Natural killer cell (primary cell): ENCODE results near the gene RPP14. TPM values are rescaled to one million over a fixed set of nuclear protein-coding genes. Genes with fewer than 3 reads are reported as not detected.
A peak's percentile ranks its signal among the peaks of the same experiment; 100 is the strongest.

Source experiments
- ATAC-seq, 3 donors: fragments of 150-1000 bp in 2 of 3; fragments of 200-7000 bp in 1 of 3; cut with Tn5 transposase; 1 replicate in 1 of 3; 2 replicates in 2 of 3; pipeline ENCODE4 v1.10.0; 2021; ENCODE audit warnings: mild to moderate bottlenecking in 2 of 3, moderate library complexity in 2 of 3
- DNase-seq, 2 donors: peaks; one replicate each; pipeline versions ENCODE4 v3.0.0 to v3.0.0-alpha.2; 2013 to 2021; ENCODE audit warnings: mixed read lengths in 1 of 2
- H3K27ac ChIP-seq: one replicate; pipeline ENCODE4 v1.5.1; 2013; ENCODE audit warnings: mild to moderate bottlenecking, low read length
- H3K27me3 ChIP-seq: one replicate; pipeline ENCODE4 v1.6.1; 2013; ENCODE audit warnings: low read length; ENCODE audit not compliant: control insufficient read depth, insufficient read depth
- H3K36me3 ChIP-seq: one replicate; pipeline ENCODE4 v1.6.1; 2013; ENCODE audit warnings: low read length; ENCODE audit not compliant: control insufficient read depth, insufficient read depth
- H3K4me1 ChIP-seq: one replicate; pipeline ENCODE4 v1.6.1; 2013; ENCODE audit warnings: low read length; ENCODE audit not compliant: control insufficient read depth, insufficient read depth
- H3K4me3 ChIP-seq: one replicate; pipeline ENCODE4 v1.5.1; 2013; ENCODE audit warnings: low read length
- H3K9me3 ChIP-seq: one replicate; pipeline ENCODE4 v1.6.1; 2013; ENCODE audit warnings: low read length; ENCODE audit not compliant: control insufficient read depth, insufficient read depth
- H3K27ac Mint-ChIP-seq, 2 donors: one replicate each; pipeline ENCODE4 v1.8.0; 2022; ENCODE audit warnings: mild to moderate bottlenecking in 2 of 2, mixed read lengths in 2 of 2, moderate library complexity in 1 of 2
- H3K27me3 Mint-ChIP-seq, 2 donors: one replicate each; pipeline ENCODE4 v1.8.0; 2022; ENCODE audit warnings: low read depth in 2 of 2, mixed read lengths in 2 of 2
- H3K36me3 Mint-ChIP-seq: one replicate; pipeline ENCODE4 v1.8.0; 2022; ENCODE audit warnings: mixed read lengths
- H3K4me1 Mint-ChIP-seq, 2 donors: one replicate each; pipeline ENCODE4 v1.8.0; 2022; ENCODE audit warnings: mixed read lengths in 2 of 2
- H3K4me3 Mint-ChIP-seq: one replicate; pipeline ENCODE4 v1.8.0; 2022; ENCODE audit warnings: mild to moderate bottlenecking, moderate library complexity, mixed read lengths
- H3K9me3 Mint-ChIP-seq, 2 donors: one replicate each; pipeline ENCODE4 v1.8.0; 2022; ENCODE audit warnings: mixed read lengths in 2 of 2
- CTCF ChIP-seq: fragments of 200-600 bp; IDR thresholded peaks from one replicate; pipeline ENCODE4 v1.8.0; 2022; ENCODE audit warnings: antibody characterized with exemption
- WGBS: methylation state at CpG from one replicate; pipeline ENCODE4 v1.1.7; 2013; ENCODE audit warnings: missing lambda C conversion rate; ENCODE audit not compliant: insufficient coverage; 5-methylcytosine and 5-hydroxymethylcytosine counted together
- intact Hi-C: fragments of 100-400 bp; cut with micrococcal nuclease; formaldehyde crosslinking; loops from one replicate; pipeline ENCODE4 v1.14.2; 2022
- total RNA-seq, 4 donors: library from RNA; stranded (reverse); fragments of 120-200 nt in 1 of 4; gene quantifications; one replicate each; pipeline versions ENCODE4 v1.2.3 to v1.2.4, GENCODE V29; 2013 to 2022

RPP14 gene
- total RNA-seq, 3 donors from 2014 or later (not counting 1 experiment from before 2014, with no cell fraction given) = 13.1 to 18.8 (median 17.0) TPM

DNA sequence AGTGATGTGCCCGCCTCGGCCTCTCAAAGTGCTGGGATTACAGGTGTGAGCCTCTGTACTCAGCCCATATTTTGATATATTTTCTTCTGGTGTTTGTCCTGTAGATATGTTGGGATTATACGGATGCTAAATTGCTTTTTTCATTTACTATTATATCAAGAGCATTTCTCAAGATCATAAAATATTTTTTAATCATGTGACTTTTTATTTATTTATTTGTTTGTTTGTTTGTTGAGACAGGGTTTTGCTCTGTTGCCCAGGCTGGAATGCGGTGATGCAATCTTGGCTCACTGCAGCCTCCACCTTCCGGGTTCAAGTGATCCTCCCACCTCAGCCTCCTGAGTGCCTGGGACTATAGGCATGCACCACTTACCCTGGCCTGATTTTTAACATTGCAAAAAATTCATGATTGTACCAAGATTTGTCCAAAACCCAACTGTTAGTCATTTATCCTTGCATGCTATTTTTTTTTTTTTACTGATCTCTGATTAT is 23.9 kb downstream of the RPP14 start:
- Mint-ChIP-seq H3K27me3 (no peaks in the 10 kb centered on the region), H3K4me1 (peaks cover 16 to 28% of the 10 kb centered on the region in 2 donors), H3K27ac (no peak overlapping the region), H3K4me3 (no peak overlapping the region), H3K36me3 (no peaks in the 10 kb centered on the region), H3K9me3 (no peaks in the 10 kb centered on the region)
- Histone ChIP-seq H3K4me3 (no peak overlapping the region), H3K27me3 (no peaks in the 10 kb centered on the region), H3K4me1 (peaks cover 11% of the 10 kb centered on the region), H3K36me3 (no peaks in the 10 kb centered on the region), H3K27ac (no peak overlapping the region), H3K9me3 (no peaks in the 10 kb centered on the region)
- DNase-seq (no peak), ATAC-seq (no peak)
- 97% methylated on average over 4 of the region's 5 CpGs for WGBS
- intact Hi-C loops = no loop called here
- TF ChIP-seq CTCF = no peak

DNA sequence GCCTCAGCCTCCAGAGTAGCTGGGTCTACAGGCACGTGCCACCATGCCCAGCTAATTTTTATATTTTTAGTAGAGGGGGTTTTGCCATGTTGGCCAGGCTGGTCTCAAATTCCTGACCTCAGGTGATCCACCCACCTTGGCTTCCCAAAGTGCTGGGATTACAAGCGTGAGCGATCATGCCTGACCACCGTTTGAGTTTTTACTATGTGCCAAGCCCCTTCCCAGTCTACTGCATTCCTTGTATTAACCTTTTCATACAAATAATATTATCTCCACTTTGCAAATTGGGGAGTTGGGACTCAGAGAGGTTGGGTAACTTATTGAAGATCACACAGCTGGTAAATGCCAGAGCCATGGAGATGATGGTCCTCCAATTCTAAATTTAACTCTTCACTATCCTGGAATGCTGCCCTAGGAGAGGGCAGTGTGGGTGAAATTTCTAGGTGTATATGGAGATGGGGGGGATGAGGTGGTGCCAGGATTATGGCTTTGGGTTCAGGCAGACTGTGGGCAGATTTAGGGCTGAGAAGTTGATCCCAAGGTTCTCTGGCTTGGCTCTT is 25.6 kb downstream of the RPP14 start:
- H3K27ac Mint-ChIP-seq = peak overlapping the region in 1 of 2 donors; percentile 91

GRCh38 chr3:58332575-58333188 is 26.6 kb downstream of the RPP14 start, which contains the start of gene PXK:
TSS of gene PXK (plus strand) at chr3:58332892. CDS start at chr3:58332989, 97 bp downstream.
- peak within 1 kb of the TSS; percentile 99 for H3K4me3 Mint-ChIP-seq
- Histone ChIP-seq H3K4me1 (peaks cover 13% of the 10 kb centered on the region), H3K36me3 (no peaks in the 10 kb centered on the region), H3K27ac (peak within 1 kb of the TSS; percentile 17), H3K9me3 (no peaks in the 10 kb centered on the region), H3K27me3 (no peaks in the 10 kb centered on the region), H3K4me3 (peak within 1 kb of the TSS; percentile 81)
- H3K36me3 Mint-ChIP-seq = no peaks in the 10 kb centered on the region
- no peaks in the 10 kb centered on the region for H3K27me3 Mint-ChIP-seq
- intact Hi-C loops = loop anchor here (1.0 to 2.0 kb wide), 2 partner anchors 26 to 159 kb away; partner anchors contain the start of genes HTD2 and RPP14
- DNase-seq (peak; percentile 84 to 85), ATAC-seq (peak; percentile 79 to 93 (median 90))
- peak within 1 kb of the TSS; percentile 87 to 91 for H3K27ac Mint-ChIP-seq
- TF ChIP-seq CTCF = peak; percentile 10
- whole genome bisulfite sequencing = 1% methylated on average over 79 of the region's 79 CpGs
- H3K4me1 Mint-ChIP-seq = peaks cover 33 to 45% of the 10 kb centered on the region in 2 donors
- H3K9me3 Mint-ChIP-seq = no peaks in the 10 kb centered on the region

More for the DNA sequence above, 25.6 kb downstream of the RPP14 start:
- peak overlapping the region; percentile 81 for H3K4me3 Mint-ChIP-seq
- no peaks in the 10 kb centered on the region for H3K36me3 Mint-ChIP-seq
- no peak overlapping the region for H3K4me3 ChIP-seq
- ATAC-seq = no peak
- no peak for TF ChIP-seq CTCF
- peaks cover 13% of the 10 kb centered on the region for H3K4me1 ChIP-seq
- peaks cover 33 to 45% of the 10 kb centered on the region in 2 donors for H3K4me1 Mint-ChIP-seq
- no peaks in the 10 kb centered on the region for H3K27me3 ChIP-seq
- intact Hi-C loops = loop anchor here (1.0 to 2.0 kb wide), 2 partner anchors 25 to 160 kb away; partner anchors contain the start of genes HTD2 and RPP14
- H3K27ac ChIP-seq = no peak overlapping the region
- no peak for DNase-seq
- no peaks in the 10 kb centered on the region for H3K36me3 ChIP-seq
- WGBS = 96% methylated on average over 4 of the region's 4 CpGs
- H3K27me3 Mint-ChIP-seq = no peaks in the 10 kb centered on the region
- no peaks in the 10 kb centered on the region for H3K9me3 ChIP-seq
- no peaks in the 10 kb centered on the region for H3K9me3 Mint-ChIP-seq
